GM21723 (cell line): Measurements from ENCODE around the gene HAGH.

Source experiments
- ATAC-seq: cut with Tn5 transposase; IDR thresholded peaks from one replicate; pipeline ENCODE4 v1.9.1; 2021; ENCODE audit warnings: mild to moderate bottlenecking, moderate library complexity; ENCODE audit not compliant: unreplicated experiment

Gene HAGH

GRCh38 chr16:1832838-1833454 lies 6.3 kb upstream of the HAGH start:
- ATAC-seq: no peak

- ATAC-seq: no peak
Measured at GRCh38 chr16:1831186-1832075, 4.8 kb upstream of the HAGH start.

GRCh38 chr16:1830213-1830612 lies 3.6 kb upstream of the HAGH start:
- ATAC-seq: no peak

GRCh38 chr16:1828645-1829410 lies 2.2 kb upstream of the HAGH start:
- ATAC-seq: no peak

- peak; percentile 54 for ATAC-seq
Measured at GRCh38 chr16:1825864-1826690, 548 bp downstream of the HAGH start.

GRCh38 chr16:1825381-1825863 lies 1.2 kb downstream of the HAGH start:
- no peak for ATAC-seq

GRCh38 chr16:1823821-1824220 lies 2.8 kb downstream of the HAGH start:
- no peak for ATAC-seq

- no peak for ATAC-seq
Measured at GRCh38 chr16:1822801-1823200, 3.8 kb downstream of the HAGH start.

GRCh38 chr16:1821861-1822611 lies 4.6 kb downstream of the HAGH start:
- ATAC-seq: no peak

- ATAC-seq: no peak
Measured at GRCh38 chr16:1820946-1821290, 5.7 kb downstream of the HAGH start.

GRCh38 chr16:1820096-1820945 lies 6.3 kb downstream of the HAGH start:
- ATAC-seq: no peak

GRCh38 chr16:1819611-1820010 lies 7.0 kb downstream of the HAGH start:
- no peak for ATAC-seq

- no peak for ATAC-seq
Measured at GRCh38 chr16:1818873-1819525, 7.6 kb downstream of the HAGH start.

- ATAC-seq: no peak
Measured at GRCh38 chr16:1818204-1818872, 8.3 kb downstream of the HAGH start.

- no peak for ATAC-seq
Measured at GRCh38 chr16:1817716-1818115, 8.9 kb downstream of the HAGH start.

- no peak for ATAC-seq
Measured at GRCh38 chr16:1817276-1817589, 9.4 kb downstream of the HAGH start.

GRCh38 chr16:1816396-1817275 lies 10.0 kb downstream of the HAGH start:
- ATAC-seq: no peak
